SW 1271 (cell line): ENCODE results near the gene ACER3.
"Not testable (repeated sequence)": the region's sequence is repeated elsewhere in the genome, so short reads cannot be mapped to it uniquely, and the experiment has no call there.

ENCODE experiments used
- DNase-seq, 2 experiments: peaks; one replicate each; lab custom pipeline; 2025; lab: John Stamatoyannopoulos, UW

ACER3 gene

GRCh38 chr11:76919887-76920746, 59.4 kb downstream of the ACER3 start:
- peak; percentile 49 to 69 for DNase-seq

- DNase-seq = no peak
These were observed 66.4 kb downstream of the ACER3 start for GRCh38 chr11:76927160-76927559.

- no peak for DNase-seq
These were observed 74.3 kb downstream of the ACER3 start for GRCh38 chr11:76935042-76935441.

- DNase-seq = no peak
These were observed 78.5 kb downstream of the ACER3 start for GRCh38 chr11:76939219-76939631.

GRCh38 chr11:76944225-76944624, 83.5 kb downstream of the ACER3 start:
- no peak for DNase-seq

GRCh38 chr11:76946223-76946622, 85.5 kb downstream of the ACER3 start:
- no peak for DNase-seq

- DNase-seq = no peak
These were observed 86.5 kb downstream of the ACER3 start for GRCh38 chr11:76947190-76947589.

- no peak for DNase-seq
These were observed 87.1 kb downstream of the ACER3 start for GRCh38 chr11:76947800-76948199.

- DNase-seq = no peak
These were observed 94.9 kb downstream of the ACER3 start for GRCh38 chr11:76955459-76956114.

- DNase-seq = no peak
These were observed 102.1 kb downstream of the ACER3 start for GRCh38 chr11:76962583-76963416.

- not testable (repeated sequence) for DNase-seq
These were observed 102.9 kb downstream of the ACER3 start for GRCh38 chr11:76963417-76964168.

- no peak for DNase-seq
These were observed 111.3 kb downstream of the ACER3 start for GRCh38 chr11:76972051-76972450.

GRCh38 chr11:76974179-76974891, 113.6 kb downstream of the ACER3 start:
- no peak for DNase-seq

GRCh38 chr11:76975513-76975912, 114.8 kb downstream of the ACER3 start:
- no peak for DNase-seq

- no peak for DNase-seq
These were observed 117.1 kb downstream of the ACER3 start for GRCh38 chr11:76977791-76978190.

GRCh38 chr11:76978239-76978638, 117.5 kb downstream of the ACER3 start:
- DNase-seq = no peak

- no peak for DNase-seq
These were observed 118.1 kb downstream of the ACER3 start for GRCh38 chr11:76978818-76979217.

GRCh38 chr11:76980196-76980595, 119.5 kb downstream of the ACER3 start:
- no peak for DNase-seq

GRCh38 chr11:76984743-76985142, 124.0 kb downstream of the ACER3 start:
- DNase-seq = no peak

GRCh38 chr11:76987203-76987602, 126.5 kb downstream of the ACER3 start:
- DNase-seq = no peak

- DNase-seq = no peak
These were observed 129.9 kb downstream of the ACER3 start for GRCh38 chr11:76990628-76991027.
